Measurements from ENCODE around the gene ATOSB. TPM values are rescaled to one million over a fixed set of nuclear protein-coding genes. Genes with fewer than 3 reads are reported as not detected.

Gene ATOSB
- total and polyA plus RNA-seq, 4 donors: 2.8 to 29.8 (median 5.6) TPM

GRCh38 chr9:35106343-35106730 is 9.3 kb downstream of the ATOSB start:
- Histone ChIP-seq H3K27me3 (ENCODE audit: control insufficient read depth in 4 of 4, insufficient read depth in 4 of 4, low read length in 3 of 4) (no peaks in the 10 kb centered on the region), H3K27ac (ENCODE audit: low read depth in 1 of 2, low read length in 2 of 2) (no peak overlapping the region), H3K36me3 (ENCODE audit: control insufficient read depth in 4 of 4, insufficient read depth in 3 of 4, low read depth in 1 of 4, low read length in 3 of 4) (peaks cover 6 to 36% (median 13%) of the 10 kb centered on the region in 4 donors), H3K4me1 (ENCODE audit: control insufficient read depth in 4 of 4, insufficient read depth in 4 of 4, low read length in 3 of 4) (peaks cover 8 to 42% (median 31%) of the 10 kb centered on the region in 4 donors), H3K4me3 (ENCODE audit: low read depth in 1 of 3, low read length in 3 of 3) (no peak overlapping the region), H3K9ac (ENCODE audit: low read depth in 1 of 2, low read length in 2 of 2) (no peak overlapping the region), H3K9me3 (ENCODE audit: control insufficient read depth in 4 of 4, low read length in 3 of 4) (no peaks in the 10 kb centered on the region)
- WGBS: 93% methylated on average over 7 of the region's 7 CpGs
- no peak for DNase-seq (ENCODE audit: low spot score)
- no peak for TF ChIP-seq JUND (IDR thresholded peaks at IDR 0.05)
- no peak for TF ChIP-seq CTCF (IDR thresholded peaks at IDR 0.05; ENCODE audit: low read depth, low read length, missing input control)
- no peak for TF ChIP-seq MAX (IDR thresholded peaks at IDR 0.05)
- TF ChIP-seq NR2F2 (IDR thresholded peaks at IDR 0.05): no peak
- TF ChIP-seq EGR1 (IDR thresholded peaks at IDR 0.05; ENCODE audit: low read depth in 2 of 2): no peak
- no peak for TF ChIP-seq FOXA2 (IDR thresholded peaks at IDR 0.05)
- no peak for TF ChIP-seq HNF4A (conservative IDR thresholded peaks at IDR 0.05)
- no peak for TF ChIP-seq RAD21 (IDR thresholded peaks at IDR 0.05)
- TF ChIP-seq REST (IDR thresholded peaks at IDR 0.05): no peak
- TF ChIP-seq GABPA (IDR thresholded peaks at IDR 0.05 in 1 of 2, conservative IDR thresholded peaks at IDR 0.05 in 1 of 2): no peak
- TF ChIP-seq TAF1 (conservative IDR thresholded peaks at IDR 0.05): no peak
- no peak for TF ChIP-seq YY1 (IDR thresholded peaks at IDR 0.05)
- no peak for TF ChIP-seq SP1 (IDR thresholded peaks at IDR 0.05)
- no peak for TF ChIP-seq ATF3 (IDR thresholded peaks at IDR 0.05)
- TF ChIP-seq FOXA1 (IDR thresholded peaks at IDR 0.05): no peak
- no peak for TF ChIP-seq HNF4G (IDR thresholded peaks at IDR 0.05)
- TF ChIP-seq ZBTB33 (IDR thresholded peaks at IDR 0.05): no peak
- TF ChIP-seq RXRA (IDR thresholded peaks at IDR 0.05): no peak

All from liver (tissue), 9 donors.